H1 (cell line): Measurements from ENCODE around the gene ARHGAP23.

Source experiments
- BCL11A ChIP-seq, 2 experiments: IDR thresholded peaks; one replicate each; pipeline ENCODE4 v1.6.1; 2011; ENCODE audit warnings: low read depth in 2 of 2, low read length in 2 of 2, mild to moderate bottlenecking in 2 of 2
- CTCF ChIP-seq, 3 experiments: IDR thresholded peaks; 1 replicate in 2 of 3; 2 replicates in 1 of 3; pipeline versions ENCODE4 v1.5.1 to v1.6.1; 2011; ENCODE audit warnings: low read length in 3 of 3, mild to moderate bottlenecking in 3 of 3, inconsistent platforms in 2 of 3, low read depth in 1 of 3, moderate library complexity in 1 of 3; ENCODE audit not compliant: insufficient read depth in 1 of 3; ENCODE audit errors: control extremely low read depth in 1 of 3
- E2F6 ChIP-seq: IDR thresholded peaks from 2 replicates; pipeline ENCODE4 v1.6.1; 2012; ENCODE audit warnings: inconsistent platforms
- EGR1 ChIP-seq: IDR thresholded peaks from 2 replicates; pipeline ENCODE4 v1.6.1; 2011; ENCODE audit warnings: low read depth, low read length, borderline replicate concordance
- EZH2 ChIP-seq: fragments of 200-600 bp; sonication (generic); IDR thresholded peaks from 2 replicates; pipeline ENCODE4 v1.7.1; 2012; ENCODE audit warnings: low read depth, mild to moderate bottlenecking, moderate library complexity, low read length, inconsistent platforms; ENCODE audit not compliant: severe bottlenecking
- MAX ChIP-seq: IDR thresholded peaks from 2 replicates; pipeline ENCODE4 v1.6.1; 2012; ENCODE audit warnings: inconsistent platforms
- POLR2A ChIP-seq, 2 experiments: IDR thresholded peaks; 1 replicate in 1 of 2; 2 replicates in 1 of 2; pipeline ENCODE4 v1.6.1; 2011; ENCODE audit warnings: low read depth in 2 of 2, low read length in 2 of 2, mild to moderate bottlenecking in 2 of 2; ENCODE audit errors: control extremely low read depth in 1 of 2
- SIN3A ChIP-seq, 2 experiments: IDR thresholded peaks in 1 of 2; conservative IDR thresholded peaks in 1 of 2; 2 replicates each; pipeline ENCODE4 v1.6.1; 2011 to 2012; ENCODE audit warnings: low read length in 2 of 2, improper control_type of control experiment in 1 of 2, low read depth in 1 of 2, mild to moderate bottlenecking in 1 of 2
- SUZ12 ChIP-seq: fragments of 200-600 bp; sonication (generic); IDR thresholded peaks from 2 replicates; pipeline ENCODE4 v1.6.1; 2012; ENCODE audit warnings: mild to moderate bottlenecking, inconsistent platforms, low read length, moderate library complexity, mixed read lengths

- TF ChIP-seq CTCF (IDR thresholded peaks at IDR 0.05; ENCODE audit: control extremely low read depth in 1 of 3, insufficient read depth in 1 of 3, low read depth in 1 of 3, low read length in 3 of 3) (no peak), EZH2 (no peak), EGR1 (no peak), SUZ12 (no peak), BCL11A (IDR thresholded peaks at IDR 0.05; ENCODE audit: low read depth in 2 of 2, low read length in 2 of 2) (no peak), MAX (no peak), E2F6 (no peak), POLR2A (IDR thresholded peaks at IDR 0.05; ENCODE audit: control extremely low read depth in 1 of 2, low read depth in 2 of 2, low read length in 2 of 2) (no peak), SIN3A (conservative IDR thresholded peaks at IDR 0.05 in 1 of 2, IDR thresholded peaks at IDR 0.05 in 1 of 2; ENCODE audit: low read depth in 1 of 2, low read length in 2 of 2) (no peak)
Observed at GRCh38 chr17:38541281-38541680, 113.0 kb downstream of the ARHGAP23 start.
